Measurements from ENCODE around the gene KCNB1. TPM values are rescaled to one million over a fixed set of nuclear protein-coding genes. Genes with fewer than 3 reads are reported as not detected.

The KCNB1 gene
- polyA plus RNA-seq, 1 experiment, result 0.13 TPM

GRCh38 chr20:49460131-49460530 lies 22.3 kb downstream of the KCNB1 start:
- Histone ChIP-seq H3K36me3 (ENCODE audit: control insufficient read depth, insufficient read depth, low read length) (no peaks in the 10 kb centered on the region), H3K4me3 (ENCODE audit: low read depth, low read length) (no peak overlapping the region), H3K27me3 (ENCODE audit: control insufficient read depth, insufficient read depth, low read length) (peaks cover 20% of the 10 kb centered on the region)
- no peak for TF ChIP-seq CTCF (IDR thresholded peaks at IDR 0.05; ENCODE audit: insufficient read depth, low read depth, low read length)
- ChIA-PET POLR2A (no interaction called here), CTCF (no interaction called here)
- DNase-seq (ENCODE audit: low read depth), result no peak

GRCh38 chr20:49459684-49460083 lies 22.8 kb downstream of the KCNB1 start:
- ChIA-PET POLR2A (interaction anchor here (0.6 kb wide), 1 partner anchor 19 kb away, joined by 3 read pairs; no protein-coding TSS in a partner anchor), CTCF (no interaction called here)
- H3K4me3 ChIP-seq (ENCODE audit: low read depth, low read length), result no peak overlapping the region
- no peak for DNase-seq (ENCODE audit: low read depth)
- peaks cover 20% of the 10 kb centered on the region for H3K27me3 ChIP-seq (ENCODE audit: control insufficient read depth, insufficient read depth, low read length)
- H3K36me3 ChIP-seq (ENCODE audit: control insufficient read depth, insufficient read depth, low read length), result no peaks in the 10 kb centered on the region
- TF ChIP-seq CTCF (IDR thresholded peaks at IDR 0.05; ENCODE audit: insufficient read depth, low read depth, low read length), result no peak

- POLR2A ChIA-PET, result no interaction called here
- H3K27me3 ChIP-seq (ENCODE audit: control insufficient read depth, insufficient read depth, low read length), result peaks cover 25% of the 10 kb centered on the region
- CTCF ChIA-PET, result interaction anchor here (1.5 kb wide), 1 partner anchor 27 kb away, joined by 4 read pairs; no protein-coding TSS in a partner anchor
- no peak for TF ChIP-seq CTCF (IDR thresholded peaks at IDR 0.05; ENCODE audit: insufficient read depth, low read depth, low read length)
- DNase-seq (ENCODE audit: low read depth), result no peak
- H3K4me3 ChIP-seq (ENCODE audit: low read depth, low read length), result no peak overlapping the region
- no peaks in the 10 kb centered on the region for H3K36me3 ChIP-seq (ENCODE audit: control insufficient read depth, insufficient read depth, low read length)
Measured at GRCh38 chr20:49457444-49457843, 25.0 kb downstream of the KCNB1 start.

- Histone ChIP-seq H3K36me3 (ENCODE audit: control insufficient read depth, insufficient read depth, low read length) (no peaks in the 10 kb centered on the region), H3K27me3 (ENCODE audit: control insufficient read depth, insufficient read depth, low read length) (peaks cover 25% of the 10 kb centered on the region), H3K4me3 (ENCODE audit: low read depth, low read length) (no peak overlapping the region)
- no peak for DNase-seq (ENCODE audit: low read depth)
- ChIA-PET POLR2A (no interaction called here), CTCF (interaction anchor here (1.5 kb wide), 1 partner anchor 28 kb away, joined by 4 read pairs; no protein-coding TSS in a partner anchor)
- TF ChIP-seq CTCF (IDR thresholded peaks at IDR 0.05; ENCODE audit: insufficient read depth, low read depth, low read length), result no peak
Measured at GRCh38 chr20:49456646-49457045, 25.8 kb downstream of the KCNB1 start.

- no peak for TF ChIP-seq CTCF (IDR thresholded peaks at IDR 0.05; ENCODE audit: insufficient read depth, low read depth, low read length)
Measured at GRCh38 chr20:49455691-49456090, 26.8 kb downstream of the KCNB1 start.

More at GRCh38 chr20:49455691-49456090, 26.8 kb downstream of the KCNB1 start:
- DNase-seq (ENCODE audit: low read depth), result no peak
- ChIA-PET POLR2A (no interaction called here), CTCF (no interaction called here)
- no peaks in the 10 kb centered on the region for H3K36me3 ChIP-seq (ENCODE audit: control insufficient read depth, insufficient read depth, low read length)
- H3K4me3 ChIP-seq (ENCODE audit: low read depth, low read length), result no peak overlapping the region
- H3K27me3 ChIP-seq (ENCODE audit: control insufficient read depth, insufficient read depth, low read length), result peaks cover 23% of the 10 kb centered on the region

Data from BJ (cell line).